Activated T-cell treated with anti-CD3 and anti-CD28 coated beads for 24 hours (primary cell): ENCODE measurements around the gene CELA3B.
A peak's percentile ranks its signal among the peaks of the same experiment; 100 is the strongest.
"Not testable (repeated sequence)": the region's sequence is repeated elsewhere in the genome, so short reads cannot be mapped to it uniquely, and the experiment has no call there.

ENCODE experiments used
- DNase-seq: peaks from one replicate; pipeline ENCODE4 v3.0.0-alpha.2; 2020; ENCODE audit warnings: low read depth

Gene CELA3B

DNA sequence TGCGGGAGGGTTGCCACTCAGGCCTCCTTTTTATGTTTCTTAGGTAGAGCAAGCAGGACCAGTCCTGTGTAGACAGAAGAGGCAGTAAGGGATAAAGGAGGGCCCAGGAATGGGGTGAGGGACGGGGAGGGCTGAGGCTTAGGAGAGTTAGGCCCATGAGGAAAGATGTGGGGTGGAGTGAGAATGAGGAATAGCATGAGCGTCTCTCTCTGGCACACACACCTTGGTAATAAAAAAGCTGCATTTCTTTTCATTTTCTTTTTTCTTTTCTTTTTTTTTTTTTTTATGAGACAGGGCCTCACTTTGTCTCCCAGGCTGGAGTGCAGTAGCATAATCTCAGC lies 32.1 kb upstream of the CELA3B start:
- no peak for DNase-seq

DNA sequence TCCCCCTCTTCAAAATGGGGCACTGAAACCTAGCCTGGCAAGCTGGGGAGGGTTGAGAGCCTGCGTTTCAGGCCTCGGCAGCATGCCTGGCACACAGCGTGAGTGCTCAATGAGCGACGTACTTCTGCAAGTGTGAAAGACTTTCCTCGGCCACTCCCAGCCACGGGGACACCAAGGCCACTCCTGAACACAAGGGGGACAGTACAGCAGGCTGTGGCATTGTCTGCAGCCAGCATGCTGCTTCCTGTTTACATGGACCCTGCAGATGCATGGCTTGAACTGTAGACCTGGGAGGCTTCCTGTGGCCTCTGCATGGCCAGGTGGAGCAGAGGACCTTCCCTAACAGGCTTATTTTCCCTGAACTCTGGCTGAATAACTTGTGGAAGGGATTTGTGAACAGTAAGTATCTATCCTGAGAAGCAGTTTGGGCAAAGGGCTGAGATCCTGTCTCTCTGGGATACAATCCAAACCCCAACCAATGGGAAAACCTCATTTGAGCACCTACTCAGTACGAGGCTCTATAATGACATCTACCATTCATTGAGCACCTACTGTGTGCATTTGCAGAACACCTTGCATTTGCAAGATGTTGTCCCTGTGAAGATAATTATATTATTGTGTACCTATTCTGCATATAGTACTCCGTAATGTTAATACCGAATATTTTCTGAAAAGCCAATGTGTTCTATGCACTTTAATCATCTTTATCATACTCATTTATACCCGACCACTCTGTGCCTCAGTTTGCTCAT lies 29.8 kb upstream of the CELA3B start:
- DNase-seq, result no peak

DNA sequence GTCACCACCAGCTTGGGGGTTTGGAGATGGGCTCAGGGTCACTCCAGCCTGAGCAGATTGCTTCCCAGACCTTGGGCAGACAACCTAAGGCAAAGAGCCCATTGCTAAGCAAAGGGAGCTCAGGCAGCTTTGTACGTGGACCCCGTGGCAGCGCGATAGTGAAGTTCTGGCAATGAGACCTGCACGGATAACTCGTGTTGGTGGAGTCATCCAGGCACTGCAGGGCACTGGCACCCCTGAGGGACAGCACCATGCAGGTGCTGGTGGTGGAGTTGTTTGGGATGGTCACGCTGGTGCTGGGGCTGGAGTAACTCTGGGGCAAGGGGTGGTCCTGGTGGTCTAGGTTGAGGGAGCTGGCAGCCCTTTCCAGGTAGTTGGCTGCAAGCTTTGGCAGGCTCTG lies 26.1 kb upstream of the CELA3B start:
- DNase-seq, result no peak

DNA sequence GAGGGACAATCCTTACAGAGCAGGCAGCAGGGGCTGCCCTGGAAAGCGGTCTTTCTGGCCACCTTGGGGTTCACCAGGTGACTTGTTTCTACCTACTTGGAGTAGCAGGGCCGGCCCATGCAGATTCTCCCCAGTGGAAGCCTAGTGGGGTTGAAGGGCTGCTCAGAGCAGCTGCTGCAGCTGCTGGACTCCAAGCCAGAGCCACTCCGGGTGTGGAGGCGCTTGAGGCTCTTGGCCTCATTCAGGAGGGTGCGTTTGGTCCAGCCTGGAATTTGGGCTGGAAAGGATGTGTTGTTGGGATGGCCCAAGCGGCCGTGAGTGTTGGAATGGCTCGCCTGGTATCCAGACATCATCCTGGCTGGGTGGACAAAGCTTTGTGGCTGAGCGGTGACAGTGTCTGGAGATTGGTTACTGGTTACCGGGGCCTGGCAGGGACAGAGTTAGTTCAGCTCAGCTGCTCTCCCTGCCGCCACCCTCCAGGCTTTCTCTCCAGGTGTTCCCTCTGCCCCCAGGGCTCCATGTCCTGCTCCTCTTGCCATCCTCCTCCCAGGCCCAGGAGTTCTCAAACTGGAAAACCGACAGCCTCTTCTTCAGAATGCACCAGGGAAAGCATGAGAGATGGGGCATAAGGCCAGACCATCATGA lies 25.5 kb upstream of the CELA3B start:
- DNase-seq, result no peak

DNA sequence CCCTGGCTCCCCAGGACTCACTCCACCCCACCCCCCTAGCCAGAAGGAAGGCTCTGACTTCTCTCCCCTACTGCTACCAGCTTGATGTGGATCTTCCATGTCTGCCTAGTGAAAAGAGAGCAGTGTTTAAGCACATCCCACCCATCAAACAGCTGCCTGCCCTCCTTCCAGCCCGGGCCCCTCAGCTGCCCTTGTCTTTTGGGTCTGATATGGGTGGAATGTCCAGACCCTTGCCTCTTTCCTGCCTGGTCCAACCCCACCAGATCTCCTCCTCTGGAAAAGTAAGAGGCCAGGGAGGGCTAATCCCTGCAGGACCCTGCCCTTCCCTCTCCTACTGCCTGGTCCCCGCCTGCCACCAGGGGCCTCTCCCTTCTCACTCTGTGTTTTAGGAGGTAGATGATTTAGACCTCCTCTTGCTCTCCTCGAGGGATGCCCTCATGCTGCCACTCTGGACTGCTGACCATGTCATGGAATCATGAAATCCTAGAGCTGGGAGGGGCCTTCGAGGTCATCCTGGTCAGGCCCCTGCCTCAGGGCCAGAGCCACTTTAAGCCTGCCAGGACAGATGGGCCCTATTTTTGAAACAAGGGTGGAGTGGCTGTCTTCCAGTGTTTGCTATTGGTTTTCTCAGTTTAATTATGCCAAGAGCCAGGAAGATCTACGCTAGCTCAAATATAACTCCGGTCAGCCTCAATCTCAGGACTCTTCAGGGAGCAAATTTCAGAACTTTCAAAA lies 23.9 kb upstream of the CELA3B start:
- no peak for DNase-seq

DNA sequence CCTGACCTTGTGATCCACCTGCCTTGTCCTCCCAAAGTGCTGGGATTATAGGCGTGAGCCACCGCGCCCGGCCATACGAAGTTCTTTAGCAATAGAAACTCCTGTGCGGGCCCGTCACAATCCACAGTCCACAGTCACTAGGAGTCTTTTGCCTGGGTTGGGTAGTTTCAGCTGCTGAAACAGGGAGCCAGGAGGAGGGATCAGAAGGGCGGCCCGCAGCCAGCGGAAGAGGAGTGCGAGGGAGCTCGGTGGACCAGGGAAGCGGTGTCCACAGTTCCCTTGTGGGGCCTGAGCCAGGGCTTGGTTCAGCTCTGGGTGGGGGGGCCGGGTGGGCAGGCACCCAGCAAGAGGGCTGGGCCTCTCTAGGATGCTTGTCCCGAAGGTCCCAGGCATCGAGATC lies 21.8 kb upstream of the CELA3B start:
- no peak for DNase-seq

DNA sequence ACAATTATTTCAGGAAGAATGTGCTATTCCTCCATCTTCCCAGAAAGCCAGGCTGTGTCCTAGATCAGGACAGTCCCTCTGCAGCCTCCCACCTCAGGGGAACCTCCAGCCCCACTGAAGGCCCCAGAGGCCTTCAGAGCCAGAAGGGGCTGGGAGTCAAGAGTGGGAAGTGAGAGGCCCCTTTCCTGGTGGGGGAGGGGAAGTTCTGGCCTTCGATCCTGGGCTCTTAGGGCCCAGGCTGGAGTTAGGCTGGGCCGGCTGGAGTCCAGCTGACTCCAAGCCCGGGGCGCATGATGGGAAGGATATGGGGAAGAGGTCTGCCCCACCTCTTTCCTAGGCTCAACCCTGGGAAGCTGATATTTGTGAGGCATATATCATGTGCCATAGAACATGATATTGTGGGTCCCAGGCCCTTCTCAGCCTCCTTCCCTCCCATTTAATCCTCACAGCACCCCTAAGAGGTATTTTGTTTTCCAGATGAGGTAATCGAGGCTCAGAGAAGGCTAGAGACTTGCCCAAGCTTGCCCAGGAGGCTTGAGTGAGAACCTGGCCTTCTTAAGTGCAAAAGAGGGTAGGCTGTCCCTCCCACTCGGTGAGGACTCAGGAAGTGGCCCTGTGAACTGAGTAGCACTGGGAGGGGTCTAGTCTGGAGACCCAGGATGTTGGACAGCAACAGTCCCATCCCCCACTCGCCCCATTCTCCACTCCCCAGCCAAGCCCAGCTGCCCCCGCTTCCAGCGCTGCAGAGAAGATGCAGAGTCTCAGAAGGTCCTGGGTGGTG lies 21.1 kb upstream of the CELA3B start:
- DNase-seq, result no peak

DNA sequence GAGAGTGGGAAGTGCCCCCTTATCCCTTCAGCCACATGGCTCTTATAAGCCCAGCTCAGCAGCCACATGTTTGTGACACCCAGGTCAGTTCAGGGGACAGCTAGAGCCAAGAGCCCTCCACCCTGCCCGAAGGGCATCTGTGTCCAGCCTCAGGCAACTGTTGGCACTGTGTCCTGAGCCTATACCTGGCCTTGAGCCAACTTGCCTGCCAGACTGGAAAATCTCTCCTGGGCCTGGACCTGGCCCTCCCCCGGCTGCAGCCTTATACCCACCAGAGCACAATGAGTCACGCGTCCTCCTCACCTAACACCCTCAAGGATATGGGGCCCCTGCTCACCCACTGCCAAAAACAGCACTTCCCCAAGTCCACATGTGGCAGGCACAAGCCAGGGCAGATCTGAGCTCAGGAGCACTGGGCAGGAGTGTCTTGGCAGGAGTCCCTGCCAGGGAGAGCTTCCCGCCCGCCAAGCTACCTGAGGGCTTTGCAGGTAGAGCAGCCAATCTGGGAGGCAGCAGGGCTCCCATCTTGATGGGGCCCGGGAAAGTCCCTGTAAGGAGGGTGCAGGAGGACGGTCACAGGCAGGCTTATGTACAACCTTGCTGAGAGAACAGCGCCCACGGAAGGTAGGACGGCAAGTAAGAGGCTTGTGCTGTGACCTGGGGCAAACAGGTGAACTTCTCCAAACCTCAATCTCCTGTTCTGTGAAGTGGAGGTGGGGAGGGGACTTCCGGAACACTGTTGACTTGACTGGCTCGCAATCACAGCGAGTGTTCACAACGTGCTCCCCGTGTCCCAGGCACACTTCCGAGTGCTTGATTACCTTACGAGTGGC lies 19.9 kb upstream of the CELA3B start:
- DNase-seq, result peak; percentile 20

DNA sequence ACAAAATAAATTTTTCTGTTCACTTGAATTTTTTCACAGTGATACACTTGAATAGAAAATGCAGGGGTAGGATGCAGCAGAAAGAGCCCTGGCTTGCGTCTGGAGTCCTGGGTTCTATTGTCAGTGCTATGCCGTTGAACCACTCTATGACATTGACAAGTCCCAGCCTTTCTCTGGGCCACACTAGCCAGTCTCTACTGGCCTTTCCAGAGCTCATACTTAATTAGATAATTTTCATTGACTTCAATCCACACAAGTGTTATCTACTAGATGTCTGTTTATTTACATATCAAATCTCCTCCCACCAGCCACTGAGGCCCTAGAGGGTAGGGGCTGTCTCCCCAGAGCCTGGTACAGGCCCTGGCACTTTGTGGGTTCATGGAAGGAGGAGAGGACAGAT lies 15.5 kb upstream of the CELA3B start:
- no peak for DNase-seq

DNA sequence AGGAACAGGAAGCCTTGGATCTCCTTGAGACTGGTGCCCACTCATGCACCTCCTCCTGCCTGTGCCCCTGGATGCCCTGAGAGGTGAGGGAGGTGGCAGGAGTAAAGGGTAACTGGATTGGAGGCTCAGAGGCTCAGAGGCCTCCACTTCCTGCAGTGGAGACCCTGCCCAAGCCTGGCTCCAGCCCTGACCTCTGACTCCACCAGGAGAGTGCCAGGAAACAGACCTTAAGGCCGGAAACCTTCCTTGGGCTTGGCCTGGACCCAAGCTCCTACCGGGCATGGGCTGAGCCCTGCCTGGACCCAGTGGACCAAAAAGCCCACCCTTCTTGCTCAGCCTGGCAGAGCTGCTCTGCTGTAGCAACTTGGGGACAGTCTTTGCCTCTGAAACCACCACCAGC lies 15.0 kb upstream of the CELA3B start:
- no peak for DNase-seq

DNA sequence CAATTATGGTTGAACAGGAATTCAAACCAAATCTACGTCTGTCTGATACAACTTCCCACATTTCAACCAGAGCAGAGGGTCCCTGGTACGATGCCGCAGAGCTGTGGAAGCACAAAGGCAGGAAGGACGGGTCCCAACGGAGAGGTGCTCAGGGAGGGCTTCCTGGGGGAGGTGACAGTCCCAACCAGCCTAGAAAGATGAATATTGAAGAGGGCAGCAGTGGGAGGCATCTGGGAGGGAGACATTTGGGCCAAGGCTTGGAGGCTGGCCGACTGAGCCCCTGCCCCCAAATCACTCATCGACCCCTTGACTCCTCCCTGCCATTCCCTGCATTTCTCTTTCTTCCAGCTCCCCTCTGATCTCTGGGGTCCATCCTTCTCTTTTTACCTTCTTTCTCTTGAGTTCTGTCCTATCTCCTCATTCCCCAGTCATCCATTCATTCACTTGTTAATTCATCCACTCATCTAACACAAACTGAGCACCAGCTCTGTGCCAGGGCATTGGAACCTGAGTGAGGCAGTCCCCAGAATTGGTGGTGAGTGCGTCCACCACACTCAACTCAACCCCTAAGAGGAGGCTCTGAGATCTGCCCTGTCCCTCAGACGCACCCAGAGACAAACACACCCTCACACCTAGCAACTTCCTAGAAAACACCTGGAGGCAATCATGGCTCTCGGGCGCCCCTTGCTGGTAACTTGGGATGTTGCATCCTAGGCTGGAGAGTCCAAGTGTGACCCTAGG lies 13.2 kb upstream of the CELA3B start:
- peak; percentile 76 for DNase-seq

DNA sequence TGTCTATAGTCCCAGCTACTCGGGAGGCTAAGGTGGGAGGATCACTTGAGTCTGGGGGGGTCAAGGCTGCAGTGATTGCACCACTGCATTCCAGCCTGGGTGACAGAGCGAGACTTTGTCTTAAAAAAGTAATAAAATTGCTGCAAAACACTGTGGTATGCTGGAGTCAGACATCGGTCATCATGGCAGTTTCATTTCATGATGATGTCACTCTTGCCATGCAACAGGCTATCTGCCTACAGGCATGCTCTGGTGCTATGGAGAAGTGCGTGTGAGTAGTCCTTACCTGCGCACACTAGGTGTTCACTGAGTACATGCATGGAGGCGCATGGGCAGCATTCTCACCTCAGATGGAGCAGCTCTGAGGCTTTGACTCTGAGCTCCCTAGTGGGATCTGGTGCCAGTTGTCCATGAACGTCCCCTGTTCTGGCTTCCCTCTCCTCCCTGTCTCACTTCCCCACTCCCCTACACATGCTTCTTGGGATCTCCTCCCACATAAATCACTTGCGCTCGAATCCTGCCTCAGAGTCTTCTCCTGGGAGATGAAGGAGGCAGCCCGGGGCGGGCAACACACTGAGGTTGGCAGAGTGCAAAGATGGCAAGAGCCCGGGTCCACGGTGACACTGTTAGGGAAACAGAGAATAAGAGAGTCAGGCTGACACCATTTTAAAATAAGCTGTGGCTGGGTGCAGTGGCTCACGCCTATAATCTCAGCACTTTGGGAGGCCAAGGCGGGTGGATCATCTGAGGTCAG lies 10.4 kb upstream of the CELA3B start:
- DNase-seq, result no peak

DNA sequence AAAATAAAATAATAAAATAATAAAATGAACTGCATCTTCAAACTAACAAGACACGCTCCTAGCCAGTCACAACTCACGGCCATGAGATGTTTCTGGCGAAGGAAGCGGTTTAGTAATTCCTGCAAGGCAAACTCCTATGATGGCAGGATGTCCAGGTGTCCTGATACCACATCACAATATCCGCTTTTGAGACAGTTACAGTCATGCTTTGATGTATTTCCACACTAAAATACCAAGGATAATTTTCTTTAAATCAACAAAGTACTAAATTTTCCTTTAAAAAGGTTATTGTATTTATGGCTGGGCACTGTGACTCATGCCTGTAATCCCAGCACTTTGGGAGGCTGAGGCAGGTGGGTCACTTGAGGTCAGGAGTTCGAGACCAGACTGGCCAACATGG lies 9.6 kb upstream of the CELA3B start:
- DNase-seq, result not testable (repeated sequence)

DNA sequence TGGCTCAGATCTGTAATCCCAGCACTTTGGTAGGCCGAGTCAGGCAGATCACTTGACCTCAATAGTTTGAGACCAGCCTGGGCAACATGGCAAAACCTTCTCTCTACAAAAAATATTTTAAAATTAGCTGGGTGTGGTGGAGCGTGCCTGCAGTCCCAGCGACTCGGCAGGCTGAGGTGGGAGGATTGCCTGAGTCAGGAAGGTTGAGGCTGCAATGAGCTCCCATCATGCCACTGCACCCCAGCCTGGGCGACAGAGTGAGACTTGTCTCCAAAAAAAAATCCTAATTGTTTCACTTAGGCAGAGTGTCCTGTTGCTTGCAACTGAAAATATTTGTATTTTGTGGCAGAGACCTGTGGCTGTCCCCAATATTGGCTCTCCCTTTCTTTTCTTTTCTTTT lies 7.8 kb upstream of the CELA3B start:
- not testable (repeated sequence) for DNase-seq

DNA sequence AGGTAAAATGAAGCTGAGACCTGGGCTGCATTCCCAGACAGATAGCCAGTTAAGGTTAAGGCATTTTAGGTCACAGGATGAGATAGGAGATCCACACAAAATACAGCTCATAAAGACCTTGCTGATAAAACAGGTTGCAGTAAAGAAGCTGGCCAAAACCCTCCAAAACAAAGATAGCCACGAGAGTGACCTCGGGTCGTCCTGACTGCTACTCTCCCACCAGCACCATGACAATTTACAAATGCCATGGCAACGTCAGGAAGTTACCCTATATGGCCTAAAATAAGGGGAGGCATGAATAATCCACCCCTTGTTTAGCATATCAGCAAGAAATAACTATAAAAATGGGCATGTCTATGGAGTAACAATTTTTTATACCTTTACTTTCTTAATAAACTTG lies 6.3 kb upstream of the CELA3B start:
- not testable (repeated sequence) for DNase-seq

DNA sequence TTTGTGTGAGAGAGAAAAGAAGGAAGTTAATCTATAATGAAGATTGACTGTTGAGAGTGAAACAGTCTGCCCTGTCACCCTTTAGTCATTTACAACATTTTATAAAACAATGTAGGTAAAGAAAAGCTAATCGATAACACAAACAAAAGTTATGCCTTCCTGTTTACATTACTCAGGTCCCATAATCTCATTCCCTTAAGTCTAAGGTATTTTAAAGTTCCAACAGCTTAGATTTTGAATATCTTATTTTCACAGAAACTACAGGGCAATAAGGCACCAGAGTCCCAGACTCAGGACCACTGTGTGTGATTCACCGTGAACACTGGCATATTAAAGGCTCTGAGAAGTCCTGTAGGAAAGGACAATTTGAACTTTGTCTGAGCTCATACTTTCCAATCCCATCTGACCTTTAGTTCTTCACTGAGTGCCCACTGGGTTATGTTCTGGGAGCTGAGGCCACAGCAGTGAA lies 3.8 kb upstream of the CELA3B start:
- DNase-seq, result not testable (repeated sequence)

DNA sequence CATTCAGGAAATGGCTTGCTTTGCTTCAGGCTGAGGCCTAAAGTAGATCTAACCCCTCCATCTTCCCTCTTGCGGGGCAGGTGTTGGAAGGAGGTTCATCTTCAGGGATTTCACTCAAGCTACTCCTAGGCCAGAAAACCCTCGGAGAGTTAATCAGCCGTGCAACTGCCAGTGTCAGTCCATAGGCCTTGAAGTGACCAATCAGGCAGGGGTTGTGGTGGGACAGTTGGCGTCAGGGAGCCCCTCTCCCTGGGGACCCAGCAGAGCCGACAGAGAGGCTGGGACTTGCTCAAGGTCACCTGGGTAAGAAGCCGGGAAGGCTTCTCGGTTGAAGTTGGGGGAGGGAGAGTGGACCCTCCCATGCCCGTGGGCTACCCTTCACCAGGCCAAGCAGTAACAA lies 2.9 kb upstream of the CELA3B start:
- DNase-seq, result not testable (repeated sequence)

DNA sequence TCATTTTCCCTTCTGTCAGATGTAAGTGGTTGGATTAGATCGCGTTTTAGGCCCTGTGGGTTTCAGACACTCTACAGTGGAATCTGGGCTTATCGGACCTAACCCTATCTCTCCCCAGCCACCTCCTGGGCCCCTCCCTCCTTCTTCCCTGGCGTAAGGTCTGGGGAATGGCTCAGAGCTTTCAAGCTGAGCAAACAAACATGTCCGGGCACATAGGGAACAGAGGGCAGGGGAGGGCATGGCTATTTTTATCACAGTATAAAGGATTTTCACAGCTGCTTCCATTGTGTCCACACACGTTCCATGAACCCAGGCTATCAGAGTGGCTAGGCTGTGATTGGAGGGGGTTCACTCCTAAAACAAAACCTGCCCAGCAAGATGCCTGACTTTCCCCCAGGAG lies 2.1 kb upstream of the CELA3B start:
- not testable (repeated sequence) for DNase-seq

DNA sequence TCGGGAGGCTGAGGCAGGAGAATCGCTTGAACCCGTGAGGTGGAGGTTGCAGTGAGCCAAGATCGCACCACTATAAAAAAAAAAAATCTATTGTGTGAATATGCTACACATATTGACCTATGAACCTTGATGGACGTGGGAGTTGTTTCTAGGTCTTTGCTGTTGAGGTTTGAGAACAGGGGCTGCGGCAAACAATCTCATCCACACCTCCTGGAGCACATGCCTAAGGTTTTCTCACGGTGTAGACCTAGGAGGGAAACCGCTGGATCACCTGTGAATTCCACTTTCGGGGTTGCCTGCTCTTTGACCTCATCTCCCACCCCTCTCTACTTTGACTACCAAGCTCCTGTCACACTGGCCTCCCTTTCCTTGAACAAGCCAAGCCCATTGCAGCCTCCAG lies 1.5 kb upstream of the CELA3B start:
- DNase-seq, result not testable (repeated sequence)

DNA sequence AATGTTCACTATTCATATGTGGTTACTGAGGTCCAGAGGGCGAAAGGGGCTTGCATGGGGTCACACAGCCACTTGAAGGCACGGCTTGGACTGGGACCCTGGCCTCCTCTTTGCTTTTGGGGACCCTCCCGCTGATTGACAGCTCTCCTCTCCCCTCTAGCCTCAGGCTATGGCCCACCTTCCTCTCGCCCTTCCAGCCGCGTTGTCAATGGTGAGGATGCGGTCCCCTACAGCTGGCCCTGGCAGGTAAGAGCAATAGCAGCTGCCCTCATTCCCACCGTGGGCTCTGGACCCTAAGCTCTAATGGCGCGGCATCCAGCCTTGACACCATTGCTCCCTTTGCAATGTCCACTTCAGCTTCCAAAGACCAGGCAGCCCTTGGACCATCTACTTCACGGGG lies 1.4 kb downstream of the CELA3B start:
- DNase-seq, result not testable (repeated sequence)
